ENCODE results near the gene PTGR1. TPM values are rescaled to one million over a fixed set of nuclear protein-coding genes. Genes with fewer than 3 reads are reported as not detected.

Gene PTGR1
- total and polyA plus RNA-seq, 7 donors = 19.7 to 61.1 (median 46.2) TPM

- H3K27me3 ChIP-seq = no peaks in the 10 kb centered on the region
- WGBS, 2 donors = 40 to 86% methylated on average over 1 of the region's 1 CpG
- intact Hi-C loops (cut with DNase I) = no loop called here
- no peaks in the 10 kb centered on the region for H3K4me1 ChIP-seq
- no peak overlapping the region for H3K4me3 ChIP-seq
- H3K27ac ChIP-seq = no peak overlapping the region
- TF ChIP-seq EP300 (IDR thresholded peaks at IDR 0.05) (no peak), POLR2A (IDR thresholded peaks at IDR 0.05) (no peak), CTCF (IDR thresholded peaks at IDR 0.05) (no peak), POLR2AphosphoS5 (IDR thresholded peaks at IDR 0.05) (no peak)
- DNase-seq = no peak
- H3K9me3 ChIP-seq = no peaks in the 10 kb centered on the region
- H3K36me3 ChIP-seq = peaks cover 0 to 35% (median 3%) of the 10 kb centered on the region in 4 donors
Observed at GRCh38 chr9:111645806-111646205, 46.4 kb upstream of the PTGR1 start.

- peaks cover 0 to 22% (median 2%) of the 10 kb centered on the region in 4 donors for H3K36me3 ChIP-seq
- no peak for DNase-seq
- H3K4me3 ChIP-seq = no peak overlapping the region
- no peaks in the 10 kb centered on the region for H3K27me3 ChIP-seq
- no peaks in the 10 kb centered on the region for H3K4me1 ChIP-seq
- intact Hi-C loops (cut with DNase I) = no loop called here
- no peaks in the 10 kb centered on the region for H3K9me3 ChIP-seq
- H3K27ac ChIP-seq = no peak overlapping the region
- WGBS, 2 donors = 93 to 95% methylated on average over 8 of the region's 8 CpGs
- no peak for TF ChIP-seq CTCF (IDR thresholded peaks at IDR 0.05)
Observed at GRCh38 chr9:111644195-111644772, 44.8 kb upstream of the PTGR1 start.

GRCh38 chr9:111637421-111637950 lies 38.0 kb upstream of the PTGR1 start:
- H3K27ac ChIP-seq = no peak overlapping the region
- WGBS, 2 donors = 67 to 90% methylated on average over 6 of the region's 6 CpGs
- DNase-seq = no peak

GRCh38 chr9:111634860-111635259 lies 35.4 kb upstream of the PTGR1 start:
- TF ChIP-seq POLR2AphosphoS5 (IDR thresholded peaks at IDR 0.05) (no peak), CTCF (IDR thresholded peaks at IDR 0.05) (no peak), POLR2A (IDR thresholded peaks at IDR 0.05) (no peak), EP300 (IDR thresholded peaks at IDR 0.05) (no peak)

More at GRCh38 chr9:111637421-111637950, 38.0 kb upstream of the PTGR1 start:
- H3K36me3 ChIP-seq = no peaks in the 10 kb centered on the region
- TF ChIP-seq EP300 (IDR thresholded peaks at IDR 0.05) = no peak
- TF ChIP-seq POLR2A (IDR thresholded peaks at IDR 0.05) = no peak
- TF ChIP-seq POLR2AphosphoS5 (IDR thresholded peaks at IDR 0.05) = no peak
- no peak for TF ChIP-seq CTCF (IDR thresholded peaks at IDR 0.05)
- H3K27me3 ChIP-seq = no peaks in the 10 kb centered on the region
- H3K4me1 ChIP-seq = peaks cover 0 to 19% (median 12%) of the 10 kb centered on the region in 4 donors
- no peaks in the 10 kb centered on the region for H3K9me3 ChIP-seq
- no peak overlapping the region for H3K4me3 ChIP-seq
- intact Hi-C loops (cut with DNase I) = loop anchor here (10.0 kb wide), 1 partner anchor 437 kb away; no protein-coding TSS in a partner anchor

More at GRCh38 chr9:111634860-111635259, 35.4 kb upstream of the PTGR1 start:
- 67 to 87% methylated on average over 1 of the region's 1 CpG for WGBS, 2 donors
- Histone ChIP-seq H3K27ac (no peak overlapping the region), H3K4me3 (no peak overlapping the region), H3K9me3 (no peaks in the 10 kb centered on the region), H3K27me3 (no peaks in the 10 kb centered on the region), H3K4me1 (peaks cover 0 to 35% (median 25%) of the 10 kb centered on the region in 4 donors), H3K36me3 (no peaks in the 10 kb centered on the region)
- no peak for DNase-seq
- intact Hi-C loops (cut with DNase I) = loop anchor here (10.0 kb wide), 1 partner anchor 440 kb away; no protein-coding TSS in a partner anchor

Data from sigmoid colon (tissue), 7 donors.